Neural cell (in vitro differentiated cells): ENCODE measurements around the gene KPNA4. TPM values are rescaled to one million over a fixed set of nuclear protein-coding genes. Genes with fewer than 3 reads are reported as not detected.

Source experiments
- H2AFZ ChIP-seq: fragments of 200-600, 300-800 bp; sonication (generic), shearing (Covaris generic); 2 replicates; pipeline ENCODE4 v1.6.0; 2014; ENCODE audit warnings: low read depth, mild to moderate bottlenecking, antibody characterized with exemption, low read length, moderate library complexity
- H3F3A ChIP-seq: fragments of 200-600 bp; shearing (Covaris generic); 2 replicates; pipeline ENCODE4 v1.6.1; 2016; ENCODE audit warnings: mild to moderate bottlenecking, moderate library complexity, mixed read lengths, antibody characterized with exemption, low read length; ENCODE audit not compliant: insufficient read depth, poor library complexity, severe bottlenecking
- H3K27ac ChIP-seq: fragments of 200-600, 300-800 bp; sonication (generic), shearing (Covaris generic); 2 replicates; pipeline ENCODE4 v1.5.1; 2014; ENCODE audit warnings: mild to moderate bottlenecking, low read length, moderate library complexity
- H3K27me3 ChIP-seq: fragments of 300-800, 200-600 bp; sonication (generic), shearing (Covaris generic); 2 replicates; pipeline ENCODE4 v1.6.0; 2014; ENCODE audit warnings: mild to moderate bottlenecking, low read depth, low read length, moderate library complexity; ENCODE audit not compliant: insufficient read depth
- H3K36me3 ChIP-seq: fragments of 300-800, 200-600 bp; sonication (generic), shearing (Covaris generic); 2 replicates; pipeline ENCODE4 v1.5.1; 2014; ENCODE audit warnings: mild to moderate bottlenecking, antibody characterized with exemption, low read length, moderate library complexity; ENCODE audit not compliant: insufficient read depth
- H3K4me2 ChIP-seq: fragments of 300-800, 200-600 bp; sonication (generic), shearing (Covaris generic); 2 replicates; pipeline ENCODE4 v1.6.0; 2014; ENCODE audit warnings: mild to moderate bottlenecking, low read length
- H3K4me3 ChIP-seq: fragments of 300-800, 200-600 bp; sonication (generic), shearing (Covaris generic); 2 replicates; pipeline ENCODE4 v1.5.1; 2014; ENCODE audit warnings: mild to moderate bottlenecking, low read length, moderate library complexity
- H3K79me2 ChIP-seq: fragments of 200-600 bp; shearing (Covaris generic); replicated peaks from 2 replicates; pipeline ENCODE4 v1.6.0; 2014; ENCODE audit warnings: mild to moderate bottlenecking, low read length, moderate library complexity; ENCODE audit not compliant: insufficient read depth
- H3K9ac ChIP-seq: fragments of 300-800, 200-600 bp; sonication (generic), shearing (Covaris generic); 2 replicates; pipeline ENCODE4 v1.6.1; 2016; ENCODE audit warnings: mild to moderate bottlenecking, low read length, mixed read lengths
- H3K9me2 ChIP-seq: fragments of 200-600 bp; shearing (Covaris generic); 2 replicates; pipeline ENCODE4 v1.6.1; 2016; ENCODE audit warnings: mild to moderate bottlenecking, low read length, mixed read lengths; ENCODE audit not compliant: insufficient read depth
- H3K9me3 ChIP-seq: fragments of 200-600, 300-800 bp; sonication (generic), shearing (Covaris generic); 2 replicates; pipeline ENCODE4 v1.6.1; 2016; ENCODE audit warnings: mild to moderate bottlenecking, mixed run types, low read length, moderate library complexity, mixed read lengths
- H4K20me1 ChIP-seq: fragments of 200-600 bp; shearing (Covaris generic); 2 replicates; pipeline ENCODE4 v1.6.1; 2016; ENCODE audit warnings: mild to moderate bottlenecking, mixed run types; ENCODE audit not compliant: insufficient read depth
- CTCF ChIP-seq: fragments of 450-650 bp; IDR thresholded peaks from 2 replicates; pipeline ENCODE4 v1.5.1; 2014; ENCODE audit warnings: antibody characterized with exemption, mild to moderate bottlenecking, moderate library complexity; ENCODE audit not compliant: poor library complexity, severe bottlenecking
- EP300 ChIP-seq: fragments of 450-650 bp; conservative IDR thresholded peaks from 2 replicates; pipeline ENCODE4 v1.6.1; 2014; ENCODE audit warnings: antibody characterized with exemption, mild to moderate bottlenecking, moderate library complexity; ENCODE audit not compliant: poor library complexity, severe bottlenecking
- EZH2 ChIP-seq: fragments of 200-600, 300-800 bp; shearing (Covaris generic), sonication (generic); IDR thresholded peaks from 2 replicates; pipeline ENCODE4 v1.6.1; 2014; ENCODE audit warnings: antibody characterized with exemption, low read length, borderline replicate concordance, mild to moderate bottlenecking; ENCODE audit not compliant: insufficient read depth, poor library complexity, severe bottlenecking
- MXI1 ChIP-seq: fragments of 450-650 bp; conservative IDR thresholded peaks from 2 replicates; pipeline ENCODE4 v1.6.1; 2014; ENCODE audit warnings: antibody characterized with exemption, mild to moderate bottlenecking; ENCODE audit not compliant: poor library complexity, severe bottlenecking
- POLR2AphosphoS5 ChIP-seq: IDR thresholded peaks from 2 replicates; pipeline ENCODE4 v1.6.1; 2012
- RAD21 ChIP-seq: fragments of 450-650 bp; conservative IDR thresholded peaks from 2 replicates; pipeline ENCODE4 v1.6.1; 2014; ENCODE audit warnings: antibody characterized with exemption, mild to moderate bottlenecking, moderate library complexity
- REST ChIP-seq: IDR thresholded peaks from 2 replicates; pipeline ENCODE4 v1.6.1; 2012; ENCODE audit warnings: borderline replicate concordance
- SMC3 ChIP-seq: fragments of 450-650 bp; conservative IDR thresholded peaks from 2 replicates; pipeline ENCODE4 v1.6.1; 2014; ENCODE audit warnings: antibody characterized with exemption, mild to moderate bottlenecking, moderate library complexity; ENCODE audit not compliant: poor library complexity
- TAF1 ChIP-seq: IDR thresholded peaks from 2 replicates; pipeline ENCODE4 v1.6.1; 2012; ENCODE audit warnings: low read depth
- polyA plus RNA-seq: library from polyadenylated mRNA; depleted of rRNA; stranded (reverse); fragments of >200 nt; gene quantifications from 2 replicates; pipeline ENCODE4 v1.2.3, GENCODE V29; 2014

Gene KPNA4
- polyA plus RNA-seq, 1 donor from 2014 or later = 23.1 TPM

GRCh38 chr3:160612386-160613075 is 47.2 kb upstream of the KPNA4 start:
- Histone ChIP-seq H3K9me3 (no peaks in the 10 kb centered on the region), H3K79me2 (no peaks in the 10 kb centered on the region), H3K27ac (no peak overlapping the region), H3K4me2 (no peak overlapping the region), H2AFZ (no peak overlapping the region), H3K9me2 (no peaks in the 10 kb centered on the region), H3K9ac (no peak overlapping the region), H4K20me1 (no peaks in the 10 kb centered on the region), H3K27me3 (no peaks in the 10 kb centered on the region), H3K4me3 (no peak overlapping the region), H3F3A (no peaks in the 10 kb centered on the region), H3K36me3 (no peaks in the 10 kb centered on the region)
- TF ChIP-seq MXI1 (no peak), TAF1 (no peak), POLR2AphosphoS5 (no peak), RAD21 (no peak), CTCF (no peak), SMC3 (no peak), REST (no peak), EP300 (no peak), EZH2 (no peak)

GRCh38 chr3:160611141-160611540 is 45.8 kb upstream of the KPNA4 start:
- Histone ChIP-seq H3K4me3 (no peak overlapping the region), H3K4me2 (no peak overlapping the region), H3K79me2 (no peaks in the 10 kb centered on the region), H4K20me1 (no peaks in the 10 kb centered on the region), H3K9me2 (no peaks in the 10 kb centered on the region), H3K9ac (no peak overlapping the region), H2AFZ (no peak overlapping the region), H3K27ac (no peak overlapping the region), H3K36me3 (no peaks in the 10 kb centered on the region), H3K27me3 (no peaks in the 10 kb centered on the region), H3K9me3 (no peaks in the 10 kb centered on the region), H3F3A (no peaks in the 10 kb centered on the region)
- no peak for TF ChIP-seq CTCF
- TF ChIP-seq REST = no peak
- no peak for TF ChIP-seq TAF1
